Cortex of kidney (tissue), 1 donor: ENCODE data around the gene APOBEC3G.

Experiments
- DNase-seq: peaks from one replicate; lab custom pipeline; 2025; lab: John Stamatoyannopoulos, UW

The APOBEC3G gene

DNA sequence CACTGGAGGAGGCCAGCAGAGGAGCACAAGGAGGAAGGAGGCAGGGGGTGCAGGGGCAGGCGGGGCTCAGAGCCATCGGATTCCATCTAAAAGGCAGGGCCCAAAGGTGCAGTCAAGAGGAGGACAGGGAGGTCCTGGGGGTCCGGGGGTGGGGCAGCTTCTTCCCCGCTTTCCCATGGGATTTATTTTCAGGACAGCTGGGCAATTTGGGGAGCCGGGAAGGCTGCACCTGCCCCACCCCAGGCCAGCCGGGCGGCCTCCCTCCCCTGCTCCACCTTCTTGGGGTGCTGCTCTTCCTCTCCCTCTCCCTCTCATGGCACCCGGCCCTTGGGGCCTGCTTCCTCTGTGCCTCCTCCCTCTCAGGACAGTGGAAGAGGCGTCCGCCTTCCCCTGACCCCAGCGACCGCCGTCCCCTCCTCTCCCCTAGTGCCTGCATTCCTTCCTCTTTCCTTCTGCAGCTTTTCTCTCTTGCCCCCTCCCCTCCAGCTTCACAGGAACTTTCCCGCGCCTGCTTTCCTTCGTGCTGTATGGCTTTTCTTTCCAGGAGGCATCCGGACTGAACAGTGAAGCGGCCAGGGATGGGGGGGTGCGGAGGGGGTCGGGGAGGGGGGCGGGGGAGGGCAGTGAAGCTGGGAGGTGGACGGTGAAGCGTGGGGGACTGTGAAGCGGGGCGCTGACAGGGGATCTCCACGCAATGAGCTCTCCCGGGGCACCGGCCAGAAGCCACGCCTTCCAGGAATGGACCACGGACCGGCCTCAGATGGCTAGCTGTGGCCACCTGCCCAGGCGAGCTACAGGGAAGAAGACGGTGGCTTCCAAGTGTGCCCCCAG lies 46.9 kb downstream of the APOBEC3G start:
- no peak for DNase-seq

DNA sequence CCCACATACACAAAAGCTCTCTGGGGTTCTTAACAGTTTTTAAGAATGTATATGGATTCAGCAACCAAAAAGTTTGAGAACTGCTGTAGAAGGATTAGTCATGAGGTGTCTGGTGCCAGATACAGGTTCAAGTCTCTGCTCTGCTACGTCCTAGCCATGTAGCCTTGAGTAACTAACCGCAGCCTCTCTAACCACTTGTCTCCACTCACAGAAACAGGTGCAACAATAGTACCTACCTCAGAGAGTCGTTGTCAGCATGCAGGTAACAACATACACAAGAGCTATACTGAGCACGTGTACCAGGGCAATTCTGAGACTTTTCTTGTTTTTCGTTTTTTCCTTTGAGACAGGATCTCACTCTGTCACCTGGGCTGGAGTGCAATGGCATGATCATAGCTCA lies 48.5 kb downstream of the APOBEC3G start:
- DNase-seq: no peak

DNA sequence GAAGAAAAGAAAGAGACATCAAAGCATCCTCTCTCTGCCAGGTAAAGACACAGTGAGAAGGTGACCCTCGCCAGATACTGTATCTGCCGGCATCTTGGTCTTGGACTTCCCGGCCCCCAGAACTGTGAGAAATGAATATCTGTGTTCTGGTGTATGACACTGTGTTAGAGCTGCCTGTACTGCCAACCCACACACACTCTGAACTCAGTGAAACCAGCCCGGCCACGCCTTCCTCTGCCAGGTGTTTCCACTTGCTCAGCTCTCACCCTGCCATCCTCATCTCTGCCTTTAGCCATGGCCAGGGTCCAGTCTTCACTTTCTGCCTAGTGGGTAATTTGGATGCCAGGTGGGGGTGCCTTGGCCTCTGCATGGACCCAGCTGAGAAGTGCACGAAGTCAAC lies 51.4 kb downstream of the APOBEC3G start:
- DNase-seq: no peak

DNA sequence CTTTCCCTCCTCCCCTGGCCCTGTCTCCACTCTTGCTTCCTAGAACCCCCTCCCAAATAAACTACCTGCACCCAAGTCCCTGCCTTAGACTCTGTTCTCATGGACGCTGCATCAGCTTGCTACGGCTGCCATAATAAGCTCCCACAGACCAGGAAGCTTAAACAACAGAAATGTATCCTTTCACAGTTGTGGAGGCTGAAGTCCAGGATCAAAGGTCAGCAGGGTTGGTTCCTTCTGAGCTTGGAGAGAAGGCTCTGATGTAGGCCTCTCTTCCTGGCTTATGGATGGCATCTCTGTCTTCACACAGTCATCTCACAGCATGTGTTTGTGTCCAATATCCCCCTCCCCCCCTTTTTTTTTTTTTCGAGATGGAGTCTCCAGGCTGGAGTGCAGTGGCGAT lies 52.0 kb downstream of the APOBEC3G start:
- no peak for DNase-seq

DNA sequence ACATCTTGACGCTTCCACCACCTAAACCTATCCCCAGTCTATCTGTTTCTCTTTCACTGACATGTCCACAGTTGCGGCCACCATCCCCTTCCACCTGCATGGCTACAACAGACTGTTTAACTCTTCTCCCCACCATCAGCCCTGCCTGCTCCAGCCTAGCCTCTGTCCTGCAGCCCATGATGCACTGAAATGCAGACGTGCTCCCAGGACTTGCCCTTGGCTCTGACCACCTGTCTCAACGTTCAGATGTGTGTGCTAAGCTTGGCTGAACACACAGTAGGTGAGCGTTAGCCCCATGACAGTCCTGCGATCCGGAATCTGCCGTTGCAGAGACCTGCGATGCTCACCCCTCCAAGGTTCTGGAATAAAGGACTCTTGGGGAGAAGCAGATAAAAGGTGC lies 52.7 kb downstream of the APOBEC3G start:
- DNase-seq: no peak

DNA sequence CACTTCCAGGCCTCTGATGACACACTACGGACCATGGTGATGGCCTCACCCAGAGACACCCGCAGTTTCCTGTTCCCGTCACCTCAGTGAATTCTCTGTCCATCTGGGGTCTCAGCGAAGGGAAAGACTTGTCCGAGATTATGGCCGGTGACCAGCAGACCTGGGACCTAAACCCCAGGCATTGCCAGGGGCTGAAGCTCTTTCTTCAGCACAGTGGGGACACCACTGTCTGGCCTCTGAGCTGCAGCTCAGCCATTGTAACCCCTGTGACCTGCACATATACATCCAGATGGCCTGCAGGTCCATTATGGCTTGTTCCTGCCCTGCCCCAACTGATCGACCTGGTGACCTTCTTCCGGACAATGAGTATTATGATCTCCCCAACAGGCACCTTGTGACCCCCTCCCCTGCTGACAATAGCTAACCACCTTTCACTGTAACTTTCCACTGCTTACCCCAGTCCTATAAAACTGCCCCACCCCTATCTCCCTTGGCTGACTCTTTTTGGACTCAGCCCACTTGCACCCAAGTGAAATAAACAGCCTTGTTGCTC lies 53.2 kb downstream of the APOBEC3G start:
- no peak for DNase-seq

DNA sequence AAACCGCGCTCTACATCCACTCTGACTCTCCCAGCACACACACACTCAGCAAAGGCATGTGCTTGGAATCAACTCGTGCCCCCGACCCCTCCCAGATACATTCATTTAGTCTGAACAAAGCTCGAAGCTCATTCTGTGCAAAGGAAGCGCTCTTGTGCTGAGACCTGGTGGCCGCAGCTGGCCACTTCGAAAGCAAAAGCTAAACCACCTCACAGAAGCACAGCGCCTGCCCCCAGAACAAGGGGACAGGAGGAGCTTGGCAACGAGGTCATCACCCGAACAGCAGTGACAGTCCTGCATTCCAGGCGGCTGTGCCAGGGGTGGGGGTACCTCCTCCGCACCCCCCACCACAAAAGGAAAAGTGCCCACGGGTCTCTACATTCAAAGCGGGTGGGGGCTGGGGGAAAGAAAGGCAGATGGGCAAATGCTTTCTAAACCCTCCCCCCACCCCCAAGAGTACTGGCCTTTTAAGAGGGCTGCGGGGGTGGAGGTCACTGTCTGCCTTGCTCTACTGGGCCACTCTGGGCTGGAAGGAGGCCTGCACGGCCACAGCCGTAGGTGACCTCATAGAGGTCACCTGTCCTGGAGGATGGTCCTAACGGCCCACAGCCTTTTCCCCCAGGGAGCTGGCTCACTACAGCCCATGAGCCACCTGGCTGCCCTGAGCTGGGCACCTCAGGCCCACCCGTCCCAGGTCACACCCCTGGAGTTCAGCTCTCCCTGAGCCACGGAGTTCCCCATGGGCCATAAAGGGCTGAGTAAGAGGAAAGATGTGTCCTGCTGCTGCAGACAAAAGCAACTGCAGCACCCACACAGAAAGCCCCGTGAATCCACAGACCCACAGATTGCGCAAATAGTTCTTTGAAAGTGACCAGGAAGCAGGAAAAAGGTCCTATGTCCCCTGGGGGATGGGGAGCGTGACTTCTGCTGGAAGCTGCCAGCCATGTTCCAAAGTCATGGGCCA lies 54.1 kb downstream of the APOBEC3G start:
- DNase-seq: no peak

DNA sequence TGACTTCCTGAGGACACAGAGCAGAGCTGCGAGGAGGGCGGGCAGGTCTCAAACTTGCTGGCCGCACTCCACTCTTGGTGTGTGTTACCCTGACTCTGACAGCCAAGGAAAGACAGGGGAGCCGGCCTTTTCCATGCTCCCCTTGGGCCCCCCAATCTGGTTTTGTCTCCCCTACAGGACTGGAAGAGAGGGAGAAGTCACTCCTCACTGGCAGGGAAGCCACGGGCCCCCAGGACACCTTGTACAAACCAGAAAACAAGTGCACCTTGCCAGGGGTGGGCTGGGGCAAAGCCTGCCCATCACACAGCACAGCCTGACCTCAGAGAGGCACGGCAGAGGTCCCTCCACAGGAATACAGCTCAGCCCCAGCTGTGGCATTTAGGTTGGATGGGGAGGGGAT lies 55.2 kb downstream of the APOBEC3G start:
- no peak for DNase-seq

DNA sequence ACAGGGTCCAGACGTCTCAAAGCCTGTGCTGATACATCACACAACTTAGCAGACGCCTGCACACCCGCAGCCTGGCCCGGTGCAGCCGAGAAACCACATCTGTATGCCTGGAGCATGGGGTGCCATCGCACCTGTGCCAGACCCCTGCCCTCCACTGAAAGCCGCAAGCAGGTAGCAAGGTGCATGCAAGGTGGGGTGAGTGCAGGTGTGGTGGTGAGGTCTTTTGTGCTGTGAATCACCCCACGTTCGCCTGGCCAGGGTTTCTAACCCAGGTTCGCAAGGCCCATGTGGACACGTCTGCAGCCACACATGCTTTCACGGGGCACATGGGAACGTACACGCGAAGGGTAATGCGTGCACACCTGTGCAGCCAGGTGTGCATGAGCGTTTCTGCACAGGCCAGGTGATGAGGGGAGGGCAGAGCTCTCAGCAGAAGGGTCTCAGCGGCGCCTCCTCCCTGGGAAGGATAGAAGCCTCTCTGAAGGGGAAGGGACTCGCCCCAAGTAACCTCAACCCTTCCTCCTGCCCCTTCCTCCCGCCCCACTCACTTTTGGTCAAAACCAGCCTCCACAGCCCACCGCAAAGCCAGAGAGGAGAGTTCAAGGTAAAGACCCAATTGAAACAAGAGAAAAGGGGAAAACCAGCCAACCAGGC lies 55.9 kb downstream of the APOBEC3G start:
- no peak for DNase-seq

DNA sequence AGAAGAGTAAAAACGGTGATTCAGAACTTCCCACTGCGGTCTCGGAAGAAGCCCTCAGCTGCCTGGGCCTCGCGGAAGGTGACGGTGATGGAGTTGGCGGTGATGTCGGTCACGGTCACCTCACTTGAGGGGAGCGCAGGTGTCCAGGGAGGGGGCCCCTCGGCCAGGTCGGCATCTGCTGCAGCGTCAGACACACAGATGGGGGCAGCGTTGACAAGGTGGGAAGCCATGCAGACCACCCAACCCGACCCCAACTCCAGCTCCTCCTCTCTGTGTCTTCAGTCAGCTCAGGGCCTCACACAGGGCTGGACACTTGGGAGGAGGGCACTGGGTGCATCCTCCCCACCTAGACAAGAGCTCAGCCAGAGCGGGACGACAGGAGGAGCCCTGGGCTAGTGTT lies 56.8 kb downstream of the APOBEC3G start:
- no peak for DNase-seq

DNA sequence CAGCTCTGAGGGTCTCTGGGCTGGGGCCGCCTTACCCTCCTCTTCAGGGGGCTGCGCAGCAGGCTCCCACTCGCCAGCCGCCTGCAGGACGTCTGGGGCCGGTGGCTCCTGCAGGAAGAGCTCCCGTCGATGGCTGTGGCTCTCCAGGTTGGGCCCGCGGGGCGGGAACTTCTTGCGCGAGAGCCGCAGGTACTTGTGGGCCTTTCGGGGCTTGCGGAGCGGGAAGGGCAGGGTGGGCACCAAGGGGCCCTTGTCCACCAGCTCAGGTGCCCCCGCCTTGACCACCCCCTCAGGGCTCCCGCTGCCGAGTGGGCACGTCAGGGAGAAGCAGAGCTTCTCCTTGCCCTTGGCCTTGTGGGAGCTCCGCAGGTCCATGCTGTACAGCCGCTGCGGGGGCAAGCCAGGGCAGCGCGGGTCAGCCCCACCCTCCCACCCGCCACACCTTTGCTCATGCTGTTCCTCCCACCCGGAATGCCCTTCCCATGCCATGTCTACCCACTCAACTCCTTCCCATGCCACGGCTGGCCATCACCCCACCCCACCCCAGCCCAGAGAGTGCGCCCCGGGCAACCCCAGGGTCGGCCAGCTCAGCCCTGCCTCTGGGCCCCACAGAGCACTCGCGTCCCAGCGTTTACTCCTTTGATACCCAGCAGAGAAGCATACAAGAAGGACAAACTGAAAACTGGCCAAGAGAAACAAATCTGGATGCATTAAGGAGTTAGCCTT lies 57.5 kb downstream of the APOBEC3G start:
- no peak for DNase-seq

DNA sequence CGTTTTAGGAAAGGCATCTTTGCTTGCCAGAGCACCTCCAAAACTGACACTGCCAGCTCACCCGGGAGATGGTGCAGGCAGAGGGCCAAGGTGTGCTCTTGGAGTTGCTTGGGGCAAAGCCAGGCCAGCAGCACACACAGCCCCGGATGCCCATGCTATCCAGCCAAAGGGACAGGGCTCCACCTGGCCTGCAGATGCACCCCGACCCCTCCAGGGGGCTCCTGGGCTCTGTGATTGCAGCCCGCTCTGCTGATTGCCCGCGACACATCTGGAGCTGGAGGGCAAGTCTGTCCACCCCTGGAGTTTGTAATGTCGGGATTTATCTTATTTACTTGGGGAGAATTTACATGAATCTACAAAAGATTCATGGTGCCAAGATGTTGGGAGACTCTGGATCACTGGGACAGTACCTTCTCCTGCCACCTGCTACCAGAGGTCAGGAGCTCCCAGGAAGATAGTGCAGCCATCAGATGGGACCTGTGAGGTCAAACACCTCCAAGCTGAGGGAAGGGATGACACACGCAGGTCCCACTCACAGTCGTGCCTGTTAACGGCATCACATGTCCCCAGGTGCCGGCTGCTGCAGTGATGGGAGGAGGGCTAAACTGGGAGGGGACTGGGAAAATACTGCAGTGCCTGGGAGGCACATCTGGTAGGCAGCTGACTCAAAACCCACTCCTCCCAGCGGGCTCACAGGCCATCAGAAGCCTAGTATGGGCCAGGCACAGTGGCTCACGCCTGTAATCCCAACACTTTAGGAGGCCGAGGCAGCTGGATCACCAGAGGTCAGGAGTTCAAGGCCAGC lies 58.2 kb downstream of the APOBEC3G start:
- DNase-seq: no peak

DNA sequence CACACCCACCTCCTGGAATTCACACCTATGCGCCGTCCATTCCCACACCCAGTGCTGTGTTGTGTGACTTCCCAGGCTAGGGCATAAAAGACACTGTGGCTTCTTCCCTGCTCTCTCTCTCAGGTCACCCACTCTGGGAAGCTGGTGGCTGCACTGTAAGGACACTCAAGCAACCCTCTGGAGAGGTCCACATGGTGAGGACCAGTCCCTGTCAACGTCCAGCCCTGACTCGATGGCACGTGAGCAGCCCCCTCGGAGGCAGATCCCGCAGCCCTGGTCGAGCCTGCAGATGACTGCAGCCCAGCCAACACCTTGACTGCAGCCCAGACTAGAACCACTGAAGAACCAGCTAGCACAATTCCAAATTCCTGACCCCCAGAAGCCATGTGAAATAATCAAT lies 59.2 kb downstream of the APOBEC3G start:
- DNase-seq: no peak
